NCI-H2196 (cell line): ENCODE measurements around the gene ISG20L2.

ENCODE experiments used
- DNase-seq: peaks from one replicate; lab custom pipeline; 2025; ENCODE audit not compliant: unreplicated experiment; lab: John Stamatoyannopoulos, UW

ISG20L2 gene

DNA sequence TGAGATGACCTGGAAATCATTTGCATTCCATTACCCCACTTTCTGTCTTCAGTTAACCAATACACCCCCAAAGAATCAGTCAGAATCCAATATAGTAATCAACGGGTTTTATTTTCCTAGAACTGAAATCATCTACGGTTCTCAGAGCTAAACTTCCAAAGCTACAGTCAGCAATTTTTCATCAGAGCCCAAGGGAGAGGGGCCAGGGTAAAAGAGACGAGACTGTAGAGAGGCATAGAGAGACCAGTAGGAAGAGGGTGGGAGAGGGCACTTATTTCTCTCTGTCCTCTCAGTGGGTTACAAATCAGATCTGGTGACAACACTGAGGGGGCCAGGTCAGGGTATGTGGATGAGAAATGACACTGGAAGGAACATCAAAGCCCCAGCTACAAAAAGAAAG, 13.5 kb upstream of the ISG20L2 start:
- DNase-seq = no peak

DNA sequence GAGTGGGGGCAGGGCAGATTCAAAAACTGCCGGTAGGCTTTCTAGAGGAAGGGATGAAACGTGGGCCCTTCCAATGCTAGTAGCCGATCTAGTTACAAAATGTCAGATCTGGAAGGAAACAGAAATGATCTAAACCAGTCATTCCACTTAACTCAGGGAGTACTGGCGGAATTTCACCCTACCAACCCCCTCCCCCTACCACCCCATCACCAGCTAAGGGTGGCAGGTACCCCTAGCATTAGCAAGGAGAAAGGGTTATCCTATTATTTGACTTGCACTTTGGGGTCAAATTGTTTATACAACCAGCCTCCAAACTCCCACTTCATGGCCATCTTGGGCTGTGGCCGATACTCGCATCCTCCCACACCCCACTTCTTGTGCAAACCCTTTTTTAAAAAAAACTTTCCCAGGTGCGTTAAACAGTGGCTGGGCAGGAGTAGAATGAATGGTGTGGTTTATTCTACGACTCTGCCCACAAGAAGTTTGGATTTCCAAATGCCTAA, 13.0 kb upstream of the ISG20L2 start:
- DNase-seq = no peak

DNA sequence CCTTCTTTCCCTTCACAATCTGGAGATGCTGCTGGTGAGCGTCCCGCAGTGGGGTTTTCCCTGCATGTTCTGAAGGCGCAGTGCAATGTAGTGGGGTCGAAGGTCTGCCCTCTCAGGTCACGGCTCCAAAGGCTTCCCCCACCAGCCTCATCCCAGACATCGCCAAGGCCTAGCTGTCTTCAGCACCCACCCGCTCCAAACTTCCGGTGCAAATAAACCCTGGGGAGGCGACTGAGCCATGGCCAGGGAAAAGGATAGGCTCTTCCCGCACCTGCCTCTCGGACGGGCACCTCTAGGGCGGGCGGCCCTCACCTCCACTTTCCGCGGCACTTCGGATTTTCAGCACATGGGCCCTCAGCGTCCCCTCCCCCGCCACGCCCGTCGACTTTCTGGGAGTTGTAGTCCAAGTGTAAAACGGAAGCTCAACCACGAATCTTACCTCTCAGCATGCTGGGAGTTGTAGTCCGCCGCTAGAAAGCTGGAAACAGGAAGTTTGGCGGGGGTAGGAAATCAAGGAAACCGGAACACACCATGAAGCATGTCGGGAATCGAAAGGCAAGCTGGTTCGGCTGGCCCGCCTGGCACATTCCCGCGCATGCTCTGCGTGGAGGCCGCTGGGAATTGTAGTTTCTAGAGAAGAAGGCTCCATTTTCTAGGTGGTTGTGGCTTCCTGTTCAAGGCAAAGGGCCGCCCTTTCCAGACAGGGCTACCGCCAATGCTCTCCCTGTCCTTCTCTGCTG, 12.3 kb upstream of the ISG20L2 start, which contains the start of gene MRPL24:
MRPL24 (minus strand) TSS at position 348 of the 740 bp plus-strand sequence. CDS start 2,384 bp downstream, outside the sequence.
- DNase-seq = peak; percentile 99

DNA sequence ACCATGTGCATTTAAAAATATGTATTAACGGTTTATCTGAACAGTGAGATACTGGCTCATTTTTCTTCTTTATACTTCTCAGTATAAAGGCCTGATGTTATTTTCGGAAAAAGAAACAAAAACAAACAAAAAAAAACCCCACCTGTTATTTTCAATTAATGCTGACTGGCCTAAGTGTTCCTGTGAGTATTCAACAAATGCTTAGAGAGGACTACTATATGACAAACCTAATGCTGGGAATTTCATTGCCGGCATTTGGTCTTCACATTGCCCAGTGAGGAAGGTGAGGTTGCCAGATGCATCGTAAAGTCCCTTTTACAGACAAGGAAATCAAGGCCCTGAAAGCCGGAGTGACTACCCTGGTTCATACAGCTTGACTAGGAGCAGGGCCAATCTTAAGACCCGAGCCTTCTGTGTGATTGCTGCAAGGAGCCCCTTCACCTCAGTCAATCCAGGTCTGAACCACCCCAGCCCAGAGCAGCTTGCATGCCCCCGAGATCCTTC, 11.7 kb upstream of the ISG20L2 start:
- no peak for DNase-seq

DNA sequence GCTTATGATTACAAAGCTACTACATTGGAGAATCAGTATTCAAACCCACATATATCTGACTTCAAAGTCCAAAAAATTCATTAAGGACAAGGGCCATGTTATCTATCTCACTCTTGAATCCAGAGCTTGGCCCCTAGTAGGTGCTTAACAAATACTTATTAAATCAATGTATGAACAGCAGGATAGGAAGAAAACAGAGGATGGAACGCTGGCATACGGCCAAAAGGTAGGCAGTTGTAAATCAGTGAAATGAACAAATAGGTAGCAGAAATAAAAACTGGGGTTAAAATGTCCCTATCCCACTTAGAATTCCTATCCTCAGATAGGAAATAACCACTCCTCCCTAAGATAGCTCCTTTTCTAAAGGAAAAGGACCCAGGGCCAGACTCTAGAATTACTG, 10.3 kb upstream of the ISG20L2 start:
- DNase-seq = no peak

DNA sequence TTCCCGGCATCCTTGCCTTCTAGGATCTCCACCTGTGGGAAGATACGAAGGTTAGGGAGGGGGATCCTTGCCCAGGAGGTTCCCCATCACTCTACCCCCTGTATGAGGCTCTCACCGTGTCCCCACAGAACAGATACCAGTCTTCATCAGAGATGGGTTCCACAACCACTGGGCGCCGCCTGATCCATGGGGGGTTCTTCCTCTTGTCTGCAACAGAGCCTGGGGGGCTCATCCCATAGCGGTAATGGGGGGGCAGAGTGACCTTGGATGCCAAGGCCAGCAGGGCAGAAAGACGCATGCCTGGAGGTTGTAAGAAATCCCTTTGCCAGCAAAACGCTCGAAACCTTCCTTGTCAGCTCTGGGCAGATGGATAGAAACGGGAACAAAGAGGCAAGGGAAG, 9.8 kb upstream of the ISG20L2 start:
- no peak for DNase-seq

DNA sequence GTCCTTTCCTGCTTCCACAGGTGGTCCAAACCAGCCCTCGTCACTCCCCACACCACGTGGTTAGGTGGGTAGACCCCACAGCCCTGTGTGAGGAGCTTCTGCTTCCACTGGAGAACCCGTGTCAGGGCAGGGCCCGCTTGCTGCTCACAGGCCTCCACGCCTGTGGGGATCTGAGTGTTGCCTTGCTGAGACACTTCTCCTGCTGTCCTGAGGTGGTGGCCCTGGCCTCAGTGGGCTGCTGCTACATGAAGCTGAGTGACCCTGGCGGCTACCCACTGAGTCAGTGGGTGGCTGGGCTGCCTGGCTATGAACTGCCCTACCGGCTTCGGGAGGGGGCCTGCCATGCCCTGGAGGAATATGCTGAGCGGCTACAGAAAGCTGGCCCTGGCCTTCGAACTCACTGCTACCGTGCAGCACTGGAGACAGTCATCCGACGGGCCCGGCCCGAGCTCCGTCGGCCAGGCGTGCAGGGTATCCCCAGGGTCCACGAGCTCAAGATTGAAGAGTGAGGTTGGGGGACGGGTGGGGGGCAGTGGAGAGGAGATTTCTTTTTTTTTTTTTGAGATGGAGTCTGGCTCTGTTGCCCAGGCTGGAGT, 5.5 kb upstream of the ISG20L2 start:
- DNase-seq = no peak

DNA sequence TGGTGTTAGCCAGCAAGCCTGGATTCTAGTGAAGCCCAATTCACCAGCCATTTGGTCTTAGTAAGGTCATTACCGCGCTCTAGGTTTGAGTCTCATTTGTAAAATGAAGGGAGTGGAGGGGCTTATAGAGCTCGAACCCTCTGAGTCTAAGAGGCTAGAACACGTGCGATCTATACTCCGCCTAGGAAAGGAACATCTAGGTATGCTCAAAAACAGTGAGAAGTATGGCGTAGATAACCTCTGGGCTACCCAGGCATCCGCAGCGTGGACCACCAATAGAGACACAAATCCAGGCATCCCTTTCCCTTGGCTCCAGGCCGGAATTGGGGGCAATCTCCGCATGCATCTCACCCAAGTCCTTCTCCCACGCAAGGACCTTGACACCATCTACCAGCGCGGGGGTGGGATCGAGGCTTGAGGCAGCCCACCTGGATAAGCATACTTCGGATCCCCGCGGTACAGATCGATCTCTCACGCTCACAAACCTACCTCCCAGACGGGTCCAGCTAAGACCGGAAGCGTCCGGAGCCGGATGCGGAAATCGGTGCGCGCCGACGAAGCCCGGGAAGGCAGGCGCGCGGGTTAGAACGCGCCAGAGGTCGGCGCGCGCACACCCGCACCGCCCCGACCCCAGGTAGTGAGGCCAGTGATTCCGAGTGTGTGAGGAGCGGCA, 504 bp downstream of the ISG20L2 start, which contains the start of gene METTL25B:
METTL25B (plus strand) TSS at position 544 of the 673 bp plus-strand sequence. CDS start 636 bp downstream, outside the sequence.
- DNase-seq = peak; percentile 88

DNA sequence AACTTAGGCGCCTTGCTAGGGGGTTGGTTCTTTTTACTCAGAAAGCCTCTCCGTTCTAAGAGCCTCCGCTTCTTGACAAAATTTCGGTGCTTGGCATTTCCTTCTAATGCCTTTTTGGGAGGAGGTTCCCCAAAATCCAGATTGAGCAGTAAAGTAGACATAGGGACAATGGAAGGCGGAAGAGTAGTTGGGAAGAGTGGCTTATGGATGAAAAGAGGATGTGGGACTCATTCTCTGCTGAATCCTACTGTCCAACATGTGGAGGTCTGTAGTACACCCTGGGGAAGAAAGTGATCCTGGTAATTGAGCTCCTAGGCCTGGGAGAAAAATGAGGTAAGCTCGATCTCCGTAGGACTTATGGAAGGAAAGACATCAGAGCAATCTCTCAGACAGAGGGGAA, 1.1 kb downstream of the ISG20L2 start:
- no peak for DNase-seq

DNA sequence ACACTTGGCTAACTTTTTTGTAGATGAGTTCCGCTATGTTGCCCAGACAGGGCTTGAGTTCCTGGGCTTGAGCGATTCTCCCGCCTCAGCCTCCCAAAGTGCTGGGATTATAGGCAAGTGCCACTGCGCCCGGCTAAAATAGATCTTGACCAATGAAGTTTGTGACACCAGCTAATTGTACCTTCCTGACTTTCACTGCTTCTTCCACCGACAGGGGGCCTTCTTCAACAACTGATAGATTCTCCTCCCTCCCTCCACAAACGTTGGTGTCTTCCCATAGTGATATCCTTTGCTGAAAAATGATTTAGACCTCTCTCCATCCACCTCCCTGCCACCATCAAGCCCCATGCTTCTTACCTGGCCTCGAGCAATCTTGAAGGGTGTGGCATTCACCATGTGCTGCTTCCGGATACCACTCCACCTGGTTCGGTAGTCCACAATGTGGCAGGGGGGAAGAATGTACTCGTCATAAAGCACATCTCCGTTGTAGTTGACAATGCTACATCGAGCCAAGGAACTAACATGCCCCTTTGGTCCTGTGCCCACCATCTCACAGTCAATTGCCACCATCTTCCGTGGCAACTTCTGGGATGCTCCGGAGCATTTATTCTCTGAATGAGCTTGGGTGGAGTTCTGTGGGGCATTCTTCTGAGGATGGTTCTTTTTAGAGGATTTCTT, 1.9 kb downstream of the ISG20L2 start:
- peak; percentile 63 for DNase-seq

DNA sequence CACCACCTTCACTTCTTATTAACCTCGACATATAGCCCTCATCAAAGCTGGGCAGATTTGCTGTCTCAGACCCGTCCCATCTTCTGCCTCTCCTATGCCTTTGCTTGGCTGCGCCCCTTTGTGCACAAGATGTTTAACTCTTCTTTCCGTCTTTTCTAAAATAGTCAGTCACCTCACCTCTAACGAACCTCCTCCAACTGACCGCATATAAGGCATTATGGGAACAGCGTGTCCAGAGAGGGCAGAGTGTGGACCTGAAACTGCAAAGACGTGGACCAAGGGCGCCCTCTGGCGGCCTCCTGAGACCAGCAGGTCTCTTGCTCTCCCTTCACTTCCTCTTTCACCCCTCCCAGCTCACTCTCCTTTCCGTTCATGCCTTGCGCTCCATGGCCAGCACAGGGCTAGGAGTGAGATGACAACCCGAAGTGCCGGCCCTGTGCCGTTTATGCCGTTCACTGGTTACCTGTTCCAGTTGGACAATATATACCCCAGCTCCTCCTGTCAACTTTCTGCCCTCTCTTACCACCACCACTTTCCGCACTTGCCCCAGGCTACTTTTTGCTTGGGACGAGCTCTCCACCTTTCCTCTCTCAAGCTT, 2.8 kb downstream of the ISG20L2 start:
- peak; percentile 91 for DNase-seq

DNA sequence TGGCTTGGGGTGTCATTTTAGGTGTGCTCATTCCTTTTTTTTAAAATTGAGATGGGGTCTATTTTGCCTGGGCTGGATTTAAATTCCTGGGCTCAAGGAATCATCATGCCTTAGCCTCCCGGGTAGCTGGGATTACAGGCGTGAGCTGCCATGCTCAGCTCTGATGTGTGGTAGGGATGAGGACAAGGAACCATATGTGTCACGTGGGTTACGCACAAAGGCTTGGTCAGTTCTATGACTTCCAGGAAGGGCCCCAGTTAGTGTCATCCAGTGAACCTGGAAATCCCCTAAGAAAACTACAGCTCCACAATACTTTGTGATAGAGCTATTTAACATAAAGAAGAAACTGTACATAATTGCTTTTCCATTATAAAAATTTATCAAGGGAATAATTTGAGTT, 7.0 kb downstream of the ISG20L2 start:
- no peak for DNase-seq

DNA sequence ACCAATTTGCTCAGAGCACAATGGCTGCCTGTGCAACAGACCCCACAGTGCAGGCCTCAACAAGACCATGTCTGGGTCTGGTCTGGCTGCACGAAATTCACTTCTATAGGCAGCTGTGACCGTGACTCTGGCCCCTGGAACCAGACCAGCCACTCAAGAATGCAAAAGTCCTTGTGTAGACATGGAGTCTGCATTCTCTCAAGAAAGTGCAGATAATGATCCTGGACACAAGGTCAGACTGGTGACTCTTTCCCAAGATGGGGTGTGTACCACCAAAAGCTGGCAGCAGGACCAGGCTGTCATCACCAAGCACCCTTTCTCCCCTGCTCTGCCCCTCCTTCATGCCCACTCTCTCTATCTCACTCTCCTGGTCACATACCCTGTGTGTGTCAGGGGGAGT, 7.4 kb downstream of the ISG20L2 start:
- DNase-seq = no peak

DNA sequence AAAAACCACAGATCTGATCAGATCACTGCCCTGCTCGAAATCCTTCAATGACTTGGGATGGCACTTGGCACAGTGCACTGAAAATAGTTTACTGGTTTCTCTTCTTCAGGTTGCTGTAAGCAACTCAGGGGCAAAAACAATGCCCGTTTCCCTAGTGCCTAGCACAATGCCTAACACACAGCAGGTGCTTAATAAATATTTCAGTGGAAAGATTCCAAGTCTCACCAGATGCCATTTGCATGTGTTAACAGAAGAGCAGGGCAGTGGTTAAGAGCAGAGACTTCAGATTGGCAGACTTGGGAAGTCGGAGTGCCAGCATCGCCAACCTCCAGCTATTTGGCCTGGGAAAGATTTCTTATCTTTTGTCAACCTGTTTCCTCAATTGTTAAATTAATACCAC, 11.2 kb downstream of the ISG20L2 start:
- peak; percentile 36 for DNase-seq

DNA sequence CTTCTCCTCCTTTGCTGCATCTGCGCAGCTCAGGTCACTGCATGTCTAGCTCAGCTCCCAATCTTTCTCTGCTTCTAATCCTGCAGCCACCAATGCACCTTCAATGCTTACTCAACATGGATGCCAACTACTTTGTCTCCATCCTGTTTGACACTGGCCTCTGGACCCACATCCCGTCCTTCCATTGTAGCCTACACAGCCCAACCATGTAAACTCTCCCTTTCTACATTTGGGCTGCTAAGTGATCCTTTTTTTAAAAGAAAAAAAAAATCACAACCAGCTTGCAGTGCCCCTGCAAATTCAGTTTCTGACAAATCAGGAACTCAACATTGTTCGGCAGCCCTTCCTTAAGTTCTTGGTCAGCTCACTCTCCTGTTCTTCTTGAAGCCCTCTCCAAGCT, 13.7 kb downstream of the ISG20L2 start:
- DNase-seq = no peak

DNA sequence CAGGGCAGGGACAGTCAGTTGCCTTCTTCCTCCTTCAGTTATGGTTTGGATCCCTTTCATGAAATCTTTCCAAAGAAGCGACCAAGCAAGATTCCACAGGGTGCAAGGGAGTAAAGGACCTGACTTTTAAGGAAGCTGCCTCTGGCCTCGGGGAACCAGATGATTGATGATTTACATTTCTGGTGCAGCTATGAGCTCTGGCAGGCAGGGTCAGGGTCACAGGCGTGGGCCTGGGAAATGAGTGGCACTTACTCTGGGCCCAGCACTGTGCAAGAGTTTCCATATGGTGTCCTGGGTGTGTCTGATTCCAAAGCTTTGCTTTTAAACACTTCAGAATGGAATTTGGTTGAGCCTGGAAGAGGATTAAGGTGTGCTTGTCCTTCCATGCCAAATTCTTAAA, 15.9 kb downstream of the ISG20L2 start:
- DNase-seq = no peak

DNA sequence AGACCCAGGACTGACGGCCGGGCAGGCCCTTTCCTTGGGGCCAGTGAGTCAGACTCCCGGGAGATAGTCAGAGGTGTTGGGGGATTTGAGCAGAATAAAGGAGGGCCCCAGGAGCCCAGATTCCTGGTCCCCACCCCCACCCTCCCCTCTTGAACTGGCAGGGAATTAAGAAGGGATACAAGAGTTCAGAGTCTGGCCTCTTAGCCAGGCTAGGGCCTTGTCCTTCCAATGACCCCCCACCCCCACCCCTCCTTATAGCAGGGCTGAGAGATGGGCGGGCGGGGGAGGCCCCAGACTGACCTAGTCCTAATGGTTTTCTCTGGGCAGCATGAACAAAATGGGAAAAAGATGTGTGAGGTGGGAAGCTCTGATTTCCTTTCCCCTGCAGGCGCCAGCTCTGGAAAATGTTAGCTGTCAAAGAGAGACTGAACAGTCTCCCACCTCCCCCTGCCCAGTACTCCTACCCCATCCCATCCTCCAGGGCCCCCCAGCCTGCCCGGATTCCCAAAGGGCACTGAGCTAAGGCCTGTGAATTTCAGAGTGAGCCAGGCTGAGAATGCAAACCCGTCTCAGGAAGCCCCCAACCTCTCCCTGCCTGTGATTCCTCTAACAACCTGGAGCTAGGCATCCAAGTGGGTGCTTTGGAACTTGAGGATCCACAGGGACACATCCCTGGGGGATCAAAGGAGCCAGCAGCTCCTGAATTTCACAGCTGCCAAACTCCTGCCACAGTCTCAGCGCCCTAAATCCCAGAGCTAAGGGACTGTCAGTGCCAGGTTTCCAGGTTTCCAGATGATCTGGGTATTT, 17.4 kb downstream of the ISG20L2 start:
- no peak for DNase-seq

DNA sequence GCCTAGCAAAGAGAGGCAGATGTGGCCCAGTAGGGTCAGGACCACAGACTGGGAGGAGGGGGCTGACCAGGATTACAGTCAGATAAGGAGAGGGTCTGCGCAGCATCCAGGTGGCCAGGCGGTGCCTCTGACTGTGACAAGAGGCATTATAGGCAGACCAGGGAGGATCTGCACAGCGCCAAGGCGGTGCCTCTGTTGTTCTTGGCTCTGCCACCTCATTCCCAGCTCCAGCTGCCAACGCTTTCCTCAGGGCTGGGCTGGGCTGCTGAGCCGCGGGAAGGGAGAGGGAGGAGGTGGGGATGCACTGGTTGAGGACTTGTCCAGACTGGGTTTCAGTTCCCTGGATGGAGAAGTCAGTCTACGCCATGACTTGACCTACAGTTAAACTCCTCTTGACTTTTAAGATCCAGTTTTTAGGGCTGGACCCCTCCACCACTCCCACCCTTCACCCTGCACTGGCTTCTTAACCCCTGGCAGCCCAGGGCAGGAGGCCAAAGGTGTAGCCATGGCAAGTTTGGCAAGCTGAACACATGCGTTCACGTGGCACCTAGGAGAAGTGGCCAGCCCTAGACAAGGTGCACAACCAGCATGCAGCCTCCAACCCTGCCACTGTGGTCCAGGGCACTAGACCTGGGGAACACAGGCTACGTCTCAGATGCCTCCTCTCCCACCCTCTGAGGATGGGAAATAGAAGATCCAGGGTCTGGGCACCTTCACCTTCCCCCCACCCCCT, 18.6 kb downstream of the ISG20L2 start:
- peak; percentile 85 for DNase-seq

DNA sequence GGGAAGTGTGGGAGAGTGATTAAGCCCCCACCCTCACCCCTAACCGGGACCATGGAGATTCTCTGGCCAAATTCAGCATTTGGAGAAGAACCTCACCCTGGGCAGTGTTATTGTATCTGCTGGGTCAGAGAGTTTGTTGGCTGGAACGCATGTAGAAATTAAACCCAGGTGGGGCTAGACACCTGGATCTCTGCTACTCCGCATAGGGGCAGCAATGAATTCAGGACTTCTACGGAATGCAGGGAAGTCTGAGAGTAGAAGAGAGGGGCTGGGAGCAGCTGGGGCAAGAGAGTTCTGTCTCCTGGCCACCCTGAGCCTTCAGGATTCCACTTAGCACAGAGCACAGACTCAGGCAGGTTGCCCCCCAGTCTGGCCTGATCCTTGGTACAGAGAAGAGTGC, 19.5 kb downstream of the ISG20L2 start:
- DNase-seq = no peak
